GM18505 (cell line): ENCODE data around the gene COQ8A.
A peak's percentile ranks its signal among the peaks of the same experiment; 100 is the strongest.

Experiments
- ATAC-seq: cut with Tn5 transposase; IDR thresholded peaks from one replicate; pipeline ENCODE4 v1.9.1; 2021; ENCODE audit not compliant: unreplicated experiment
- POLR2A ChIP-seq: IDR thresholded peaks from 4 replicates; pipeline ENCODE4 v1.6.1; 2011; ENCODE audit warnings: borderline replicate concordance; ENCODE audit not compliant: insufficient read depth, insufficient read length; ENCODE audit errors: extremely low read depth

The COQ8A gene

DNA sequence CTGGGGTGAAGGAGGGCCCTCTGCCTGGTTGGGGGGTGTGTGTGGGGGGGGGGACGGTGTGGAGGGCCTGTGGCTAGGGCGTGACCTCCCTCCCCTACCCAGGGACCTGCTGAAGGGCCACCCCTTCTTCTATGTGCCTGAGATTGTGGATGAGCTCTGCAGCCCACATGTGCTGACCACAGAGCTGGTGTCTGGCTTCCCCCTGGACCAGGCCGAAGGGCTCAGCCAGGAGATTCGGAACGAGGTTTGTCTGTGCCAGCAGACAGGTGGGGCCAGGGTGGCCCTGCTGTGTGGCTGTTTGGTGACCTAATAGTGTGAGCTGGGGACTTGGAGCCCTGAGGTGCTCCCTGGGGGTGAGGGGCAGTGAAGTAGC is 43.9 kb downstream of the COQ8A start:
- ATAC-seq, result no peak
- TF ChIP-seq POLR2A, result no peak

DNA sequence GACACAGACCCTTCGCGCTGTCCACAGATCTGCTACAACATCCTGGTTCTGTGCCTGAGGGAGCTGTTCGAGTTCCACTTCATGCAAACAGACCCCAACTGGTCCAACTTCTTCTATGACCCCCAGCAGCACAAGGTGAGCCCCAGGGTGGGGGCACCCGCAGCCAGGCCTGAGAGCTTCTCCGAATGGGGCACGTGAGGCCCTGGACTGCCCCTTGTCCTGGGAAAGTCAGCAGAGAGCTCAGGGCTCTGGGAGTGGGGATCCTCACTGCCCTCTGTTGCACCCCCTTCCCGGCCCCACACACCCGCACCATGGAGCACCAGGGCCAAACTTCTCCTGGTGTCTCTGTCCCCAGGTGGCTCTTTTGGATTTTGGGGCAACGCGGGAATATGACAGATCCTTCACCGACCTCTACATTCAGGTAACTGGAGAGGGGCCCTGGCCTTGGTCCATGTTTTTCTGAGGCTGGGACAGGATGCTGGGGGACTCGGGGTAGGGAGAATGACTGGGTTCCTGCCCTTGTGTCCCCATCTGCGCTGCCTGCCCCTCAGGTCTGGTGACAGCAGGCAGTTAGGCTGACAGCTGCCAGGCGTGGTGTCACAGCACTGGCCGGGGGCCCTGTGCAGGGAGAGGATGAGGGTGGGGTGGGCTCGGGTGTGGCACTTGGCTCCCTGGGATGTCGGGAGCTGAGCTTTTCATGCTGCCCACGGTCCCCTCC is 44.6 kb downstream of the COQ8A start:
- ATAC-seq, result no peak
- TF ChIP-seq POLR2A, result no peak

DNA sequence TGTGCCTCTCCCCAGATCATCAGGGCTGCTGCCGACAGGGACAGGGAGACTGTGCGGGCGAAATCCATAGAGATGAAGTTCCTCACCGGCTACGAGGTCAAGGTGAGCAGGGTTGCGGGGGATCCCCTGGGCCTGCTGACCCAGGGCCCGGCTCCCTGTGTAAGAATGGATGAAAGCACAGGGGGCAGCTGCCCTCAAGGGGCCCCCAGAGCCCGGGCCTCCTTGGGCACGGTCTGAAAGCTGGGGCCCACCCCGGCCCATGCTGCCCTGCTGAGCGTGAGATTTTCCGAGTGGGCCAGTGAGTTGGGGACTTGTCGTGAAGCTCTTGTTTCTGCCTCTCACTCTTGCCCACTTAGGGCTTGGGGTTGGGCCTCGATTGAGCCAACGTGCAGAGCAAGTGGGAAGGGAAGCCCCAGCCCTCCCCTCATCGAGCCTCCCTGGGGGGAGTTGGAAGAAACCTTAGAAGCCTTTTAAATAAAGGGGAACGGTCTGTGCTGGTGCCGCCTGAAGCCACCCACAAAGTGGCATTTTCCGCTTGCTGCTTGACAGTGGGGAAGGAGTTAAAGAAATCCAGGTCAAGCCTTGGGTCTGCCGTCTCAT is 45.2 kb downstream of the COQ8A start:
- no peak for ATAC-seq
- no peak for TF ChIP-seq POLR2A

DNA sequence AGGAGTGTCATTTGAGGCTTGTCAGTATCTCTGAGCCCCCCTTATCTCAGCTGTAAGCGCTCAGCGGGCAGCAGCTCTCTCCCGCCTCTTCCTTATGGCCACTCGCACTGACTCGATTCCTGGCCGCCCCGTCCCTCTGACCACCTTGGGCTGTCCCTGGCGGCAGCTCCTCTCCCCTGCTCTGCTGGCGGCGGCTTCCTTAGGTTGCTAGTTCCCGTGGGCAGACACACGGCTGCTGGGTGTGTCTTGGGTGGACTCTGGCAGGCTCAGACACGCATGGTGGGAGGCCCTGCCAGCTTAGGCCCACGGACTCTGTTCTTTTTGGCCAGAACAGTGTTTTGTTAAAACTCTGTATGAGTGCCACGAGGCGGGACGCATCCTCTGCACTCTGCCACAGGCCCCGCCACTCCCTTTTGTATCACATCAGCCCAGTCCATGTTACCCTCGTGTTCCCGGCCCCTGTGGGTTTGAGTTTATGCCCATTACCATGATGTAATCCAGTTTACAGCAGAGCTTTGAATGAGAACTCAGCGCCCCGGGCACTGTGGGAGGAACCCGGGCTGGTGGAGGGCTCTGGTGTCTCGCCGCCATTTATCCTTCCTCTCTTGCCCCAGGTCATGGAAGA is 45.9 kb downstream of the COQ8A start:
- no peak for ATAC-seq
- TF ChIP-seq POLR2A, result no peak

DNA sequence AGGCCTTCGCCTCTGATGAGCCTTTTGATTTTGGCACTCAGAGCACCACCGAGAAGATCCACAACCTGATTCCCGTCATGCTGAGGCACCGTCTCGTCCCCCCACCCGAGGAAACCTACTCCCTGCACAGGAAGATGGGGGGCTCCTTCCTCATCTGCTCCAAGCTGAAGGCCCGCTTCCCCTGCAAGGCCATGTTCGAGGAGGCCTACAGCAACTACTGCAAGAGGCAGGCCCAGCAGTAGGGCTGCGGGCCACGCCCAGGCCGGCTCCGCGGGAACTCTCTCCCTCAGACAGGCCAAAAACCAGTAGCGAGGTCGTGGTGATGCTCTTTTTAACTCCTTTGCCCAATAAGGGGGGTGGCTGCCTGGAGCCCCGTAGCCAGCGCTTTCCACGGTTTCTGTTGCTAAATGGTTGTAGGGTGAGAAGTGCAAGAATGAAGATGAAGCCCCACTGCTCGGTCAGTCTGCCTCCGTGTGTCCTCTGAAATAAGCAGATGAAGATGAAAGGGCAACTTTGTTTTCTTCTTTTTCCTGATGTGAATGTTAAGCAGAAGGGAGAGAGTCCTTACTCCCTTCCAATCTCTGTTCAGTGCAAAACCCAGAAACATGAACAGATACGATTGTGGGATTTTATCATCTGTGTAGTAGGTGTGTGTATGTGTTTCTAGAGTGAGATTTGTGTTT is 46.5 kb downstream of the COQ8A start:
- no peak for ATAC-seq
- TF ChIP-seq POLR2A, result no peak

DNA sequence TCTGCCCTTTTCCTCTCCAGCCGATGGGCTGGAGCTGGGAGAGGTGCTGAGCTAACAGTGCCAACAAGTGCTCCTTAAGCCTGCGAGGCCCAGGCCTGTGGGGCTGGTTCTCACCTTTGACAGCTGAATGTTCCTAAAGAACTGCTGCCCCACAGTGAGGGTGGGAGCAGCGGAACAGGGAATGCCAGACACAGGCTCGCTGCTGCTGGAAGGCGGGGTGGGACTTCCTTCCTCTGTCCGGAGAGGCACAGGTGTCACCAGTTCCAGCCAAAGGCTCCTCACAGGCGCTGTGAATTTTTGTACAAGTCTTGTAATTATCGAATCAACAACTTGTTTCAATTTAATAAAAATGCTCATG is 47.1 kb downstream of the COQ8A start:
- ATAC-seq, result no peak
- no peak for TF ChIP-seq POLR2A

DNA sequence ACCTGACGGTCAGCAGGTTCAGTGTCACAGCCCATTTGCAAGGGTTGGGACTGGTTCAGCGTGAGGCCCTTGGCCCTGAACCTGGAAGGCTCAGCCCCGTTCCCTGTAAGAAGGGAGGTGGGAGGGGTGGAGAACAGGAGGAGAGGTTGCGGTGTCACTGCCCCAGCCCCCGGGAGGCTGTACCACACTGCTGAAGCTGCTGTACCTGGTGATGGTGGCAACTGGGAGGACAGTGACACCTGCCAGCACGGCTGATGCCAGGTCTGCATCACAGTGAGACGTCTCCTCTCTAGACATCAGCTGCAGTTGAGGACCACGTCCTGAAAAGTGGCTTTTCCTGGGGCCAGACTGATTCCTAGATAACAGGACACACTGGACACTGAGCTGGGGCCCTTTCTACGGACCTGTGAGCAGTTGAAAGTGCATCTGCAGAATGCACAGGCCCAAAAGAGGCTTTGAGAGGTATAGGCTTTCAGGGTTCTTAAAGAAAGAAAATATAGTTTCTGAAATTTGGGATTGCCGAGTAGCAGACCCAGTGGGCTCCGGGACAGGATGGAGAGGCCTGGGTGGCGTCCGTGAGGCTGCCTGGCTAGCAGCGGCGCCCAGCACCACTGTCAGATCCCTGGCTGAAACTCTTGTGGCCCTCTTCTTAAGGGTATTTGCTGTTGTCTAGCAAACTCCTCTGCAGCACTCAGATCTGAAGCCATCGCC is 47.7 kb downstream of the COQ8A start:
- no peak for ATAC-seq
- no peak for TF ChIP-seq POLR2A

DNA sequence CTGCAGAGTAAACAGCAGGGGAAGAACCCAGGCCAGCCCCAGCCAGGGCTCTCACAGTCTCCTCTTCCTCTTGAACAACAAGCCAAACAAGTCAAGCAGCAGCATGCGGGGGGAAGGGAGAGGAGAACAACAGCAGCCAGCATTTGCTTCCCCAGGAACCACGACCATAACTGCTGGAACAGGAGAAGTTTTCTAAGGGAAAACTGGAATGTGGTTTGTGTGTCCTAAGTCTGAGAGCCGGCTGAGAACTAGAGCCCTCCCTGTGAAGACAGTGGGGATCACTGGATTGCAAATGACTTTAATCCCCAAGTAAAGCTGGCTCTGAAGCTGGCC is 48.2 kb downstream of the COQ8A start:
- no peak for ATAC-seq
- no peak for TF ChIP-seq POLR2A

DNA sequence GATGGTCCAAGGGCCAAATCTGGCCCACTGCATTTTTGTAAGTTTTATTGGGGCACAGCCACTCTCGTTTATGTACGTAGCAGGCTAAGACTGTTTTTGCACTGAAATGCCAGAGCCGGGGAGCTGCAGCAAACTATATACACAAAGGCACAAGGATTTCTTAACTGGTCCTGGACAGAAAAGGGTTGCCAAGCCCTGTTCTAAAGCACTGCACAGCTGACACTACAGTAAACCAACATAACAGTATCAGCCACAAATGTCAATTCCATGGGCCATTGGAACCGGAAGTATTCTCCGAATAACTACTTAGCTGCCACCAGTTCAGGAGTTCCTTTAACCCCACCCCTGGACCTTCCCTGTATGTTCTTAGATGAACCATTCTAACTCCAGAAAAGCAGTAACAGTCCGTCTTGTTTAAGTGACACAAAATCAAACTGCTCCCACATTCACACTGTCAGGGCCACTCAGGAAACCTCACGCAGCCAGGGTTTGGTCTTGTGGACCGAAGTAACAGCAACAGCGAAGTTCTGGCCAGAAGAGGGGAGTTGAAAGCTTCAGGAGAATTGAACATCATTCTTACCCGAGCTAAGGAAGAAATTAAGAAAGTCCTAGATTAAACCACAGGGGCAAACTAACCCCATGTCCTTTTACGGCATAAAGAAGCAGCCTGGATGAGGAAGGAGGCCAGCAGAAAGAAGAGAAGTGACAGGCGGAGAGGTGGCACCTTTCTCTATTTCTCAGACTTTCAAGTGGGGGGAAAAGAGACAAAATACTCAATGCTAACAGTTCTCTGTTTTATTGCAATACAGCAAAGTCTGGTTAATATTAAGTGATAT is 49.2 kb downstream of the COQ8A start:
- TF ChIP-seq POLR2A, result no peak
- ATAC-seq, result no peak

DNA sequence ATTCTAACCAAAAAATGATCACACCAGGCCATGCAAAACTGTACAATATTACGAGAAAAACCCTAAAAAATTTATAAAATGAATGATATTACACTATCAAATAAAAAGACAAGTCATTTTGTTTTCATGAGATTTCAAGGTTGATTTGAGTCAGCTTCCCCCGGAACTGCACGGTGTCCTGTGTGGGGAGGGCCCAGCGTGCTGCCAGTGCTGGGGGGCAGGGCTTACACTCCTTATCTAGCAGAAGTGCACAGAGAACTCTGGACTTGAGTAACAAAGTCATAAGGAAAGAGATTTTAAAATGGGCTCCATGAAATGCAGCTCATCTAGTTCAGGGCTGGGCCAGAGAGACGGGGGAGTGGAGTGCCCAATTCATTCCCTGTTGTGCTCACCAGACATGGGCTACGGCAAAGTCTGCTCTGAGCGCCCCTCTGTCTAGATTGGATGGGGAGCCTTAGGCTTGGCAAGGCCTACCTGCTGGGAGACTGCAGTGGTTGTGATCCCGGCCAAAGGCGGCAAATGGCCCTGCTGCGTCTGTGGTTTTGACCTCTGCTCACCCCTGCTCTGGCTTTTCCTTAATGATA is 50.1 kb downstream of the COQ8A start:
- TF ChIP-seq POLR2A, result no peak
- ATAC-seq, result peak; percentile 77

DNA sequence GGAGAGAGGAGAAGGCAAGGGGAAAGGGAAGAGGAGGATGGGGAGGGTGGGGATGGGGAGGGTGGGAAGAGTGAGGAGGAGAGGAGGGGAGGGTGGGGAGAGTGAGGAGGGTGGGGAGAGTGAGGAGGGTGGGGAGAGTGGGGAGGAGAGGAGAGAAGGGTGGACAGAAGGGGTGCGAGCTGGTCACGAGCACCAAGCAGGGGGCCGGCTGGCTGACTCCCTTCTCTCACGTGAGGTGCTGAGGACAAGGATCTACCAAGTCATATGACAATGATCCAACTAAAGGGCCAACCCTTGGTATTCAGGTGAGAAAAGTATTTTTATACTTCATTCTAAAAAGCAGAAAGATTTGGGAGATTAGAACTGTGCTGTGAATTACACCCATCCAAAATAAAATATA is 51.8 kb downstream of the COQ8A start:
- no peak for ATAC-seq
- TF ChIP-seq POLR2A, result no peak

DNA sequence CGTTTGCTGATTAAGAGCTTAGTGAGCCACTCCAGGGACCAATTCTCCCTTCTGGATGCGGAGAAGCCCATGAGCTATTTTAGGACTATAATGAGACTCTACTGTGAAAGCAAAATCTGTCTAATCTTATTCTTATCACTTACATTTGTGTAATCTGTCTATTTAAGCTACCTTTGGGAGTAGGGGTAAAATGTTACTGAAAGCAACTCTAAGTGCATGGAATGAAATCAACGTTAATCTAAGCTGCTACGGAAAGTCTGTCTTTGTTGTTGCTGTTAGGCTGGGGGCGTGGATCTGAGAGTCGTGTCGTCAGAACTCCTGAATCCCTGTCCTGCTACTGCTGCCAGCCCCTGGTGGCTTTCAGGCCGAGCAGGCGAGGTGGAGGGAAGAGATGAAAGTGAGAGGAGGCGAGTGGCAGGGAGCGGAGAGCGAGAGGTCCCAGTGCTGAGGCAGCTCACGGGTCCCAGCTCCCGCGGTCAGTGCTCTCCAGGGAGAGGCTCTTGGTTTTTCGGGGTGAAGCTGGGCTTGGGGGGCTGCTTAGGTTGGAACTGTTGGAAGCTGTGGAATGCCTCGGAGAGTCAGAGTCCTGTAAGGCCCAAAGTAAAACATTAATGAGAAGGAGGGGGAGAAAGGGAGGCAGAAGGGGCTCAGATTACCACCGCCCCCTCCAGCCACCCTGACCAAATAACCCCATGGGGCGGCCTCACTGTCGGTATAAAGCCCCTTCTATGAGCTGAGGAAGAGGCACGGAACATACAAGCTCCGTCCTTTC is 53.9 kb downstream of the COQ8A start:
- TF ChIP-seq POLR2A, result no peak
- no peak for ATAC-seq
